Bronchus fibroblast of lung (primary cell): ENCODE data around the gene ZNF397. TPM values are rescaled to one million over a fixed set of nuclear protein-coding genes. Genes with fewer than 3 reads are reported as not detected.

Source experiments
- total RNA-seq: library from RNA; depleted of rRNA; stranded (reverse); fragments of >200 nt; gene quantifications from 2 replicates; pipeline ENCODE4 v1.2.3, GENCODE V29; 2015

Gene ZNF397
- 7.0 and 8.9 TPM in 2 replicates for total RNA-seq

DNA sequence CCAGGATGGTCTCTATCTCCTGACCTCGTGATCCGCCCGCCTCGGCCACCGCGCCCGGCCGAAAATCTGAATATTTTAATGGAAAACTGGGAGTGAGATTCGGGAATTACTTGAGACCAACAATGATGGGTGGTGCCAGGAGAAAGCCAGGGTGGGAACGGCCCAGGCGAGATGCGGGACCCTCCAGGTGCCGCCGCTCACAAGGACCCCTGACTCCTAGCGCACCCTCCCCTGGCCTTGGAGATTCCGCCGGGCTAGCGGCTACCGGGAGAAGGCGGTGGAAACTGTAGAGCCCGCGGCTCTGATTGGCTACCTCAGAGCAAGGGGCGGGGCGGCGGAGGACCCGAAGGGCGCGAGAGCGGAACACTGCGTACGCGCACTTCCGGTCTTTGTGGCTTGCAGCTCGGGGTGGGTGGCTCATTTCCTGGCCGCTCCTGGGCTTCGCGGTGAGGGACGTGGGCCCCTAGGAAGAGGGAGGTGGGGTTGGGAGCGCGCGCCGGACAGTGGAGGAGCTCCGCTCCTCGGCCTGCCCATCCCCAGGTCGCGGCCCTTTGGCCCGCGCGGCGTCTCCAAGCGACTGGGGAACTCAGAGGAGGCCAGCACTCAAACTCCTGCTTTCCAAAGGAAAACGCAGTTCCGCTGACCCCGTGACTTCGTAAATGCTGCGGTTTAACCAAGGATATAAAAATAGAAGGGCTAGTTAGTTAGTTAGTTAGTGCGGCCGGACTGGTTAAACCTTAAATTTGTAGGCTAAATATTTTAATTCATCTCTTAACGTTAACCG, at the start of gene ZNF397:
ZNF397 (plus strand) TSS at position 371 of the 784 bp plus-strand sequence. CDS start 1,437 bp downstream, outside the sequence.

GRCh38 chr18:35290094-35290735, 49.4 kb downstream of the ZNF397 start, which contains the start of gene ZSCAN30:
ZSCAN30 (minus strand) TSS chr18:35290229; CDS start chr18:35264352, 25,877 bp downstream.

Other genes starting within 250 kb of the ZNF397 start
- gene MAPRE2, start 199.6 kb upstream of the ZNF397 start, total RNA-seq: 14.8 and 15.8 TPM in 2 replicates
- gene ZSCAN30, start 49.2 kb downstream of the ZNF397 start, total RNA-seq: 9.4 and 9.8 TPM in 2 replicates
- gene ZNF24, start 103.4 kb downstream of the ZNF397 start, total RNA-seq: 13.4 and 15.8 TPM in 2 replicates
- gene ZNF396, start 136.3 kb downstream of the ZNF397 start, total RNA-seq: 0.67 and 0.89 TPM in 2 replicates